HG02840 (cell line): ENCODE results near the gene ACBD3.

ENCODE experiments used
- ATAC-seq: cut with Tn5 transposase; IDR thresholded peaks from one replicate; pipeline ENCODE4 v1.9.1; 2021; ENCODE audit warnings: mild to moderate bottlenecking, moderate library complexity, moderate number of reproducible peaks; ENCODE audit not compliant: unreplicated experiment, low FRiP score

Gene ACBD3

GRCh38 chr1:226118357-226118756, 68.2 kb downstream of the ACBD3 start:
- no peak for ATAC-seq

DNA sequence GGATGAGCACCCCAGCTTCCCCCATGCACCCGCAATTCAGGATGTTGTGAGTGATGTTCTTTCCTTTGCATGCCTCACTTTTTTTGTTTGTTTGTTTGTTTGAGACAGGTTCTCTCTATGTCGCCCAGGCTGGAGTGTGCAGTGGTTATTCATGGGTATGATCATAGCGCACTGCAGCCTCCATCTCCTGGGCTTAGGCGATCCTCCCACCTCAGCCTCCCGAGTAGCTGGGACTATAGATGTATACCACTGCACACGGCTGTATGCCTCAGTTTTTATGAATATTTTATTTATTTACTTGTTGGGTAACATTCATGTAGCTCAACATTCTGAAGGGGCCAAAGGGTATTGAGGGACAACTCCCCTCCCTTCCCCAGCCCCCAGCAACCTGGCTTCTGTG, 69.2 kb downstream of the ACBD3 start:
- no peak for ATAC-seq

DNA sequence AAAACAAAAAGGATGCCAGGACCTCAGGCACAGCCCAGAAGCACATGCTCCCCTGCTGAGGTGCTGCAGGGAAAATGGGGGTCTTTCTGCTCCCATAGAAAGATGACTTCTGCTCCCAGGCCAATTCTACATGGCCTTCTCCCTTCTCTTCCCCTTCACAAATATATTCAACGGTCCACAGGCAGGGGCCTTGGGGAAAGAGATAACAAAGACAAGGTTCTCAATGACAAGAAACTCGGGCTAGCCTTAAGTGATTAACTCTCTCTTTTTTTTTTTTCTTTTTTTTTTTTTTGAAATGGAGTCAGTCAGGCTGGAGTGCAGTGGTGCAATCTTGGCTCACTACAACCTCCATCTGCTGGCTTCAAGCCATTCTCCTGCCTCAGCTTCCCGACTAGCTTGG, 69.9 kb downstream of the ACBD3 start:
- no peak for ATAC-seq

- no peak for ATAC-seq
Measured at GRCh38 chr1:226112626-226113025, 73.9 kb downstream of the ACBD3 start.

DNA sequence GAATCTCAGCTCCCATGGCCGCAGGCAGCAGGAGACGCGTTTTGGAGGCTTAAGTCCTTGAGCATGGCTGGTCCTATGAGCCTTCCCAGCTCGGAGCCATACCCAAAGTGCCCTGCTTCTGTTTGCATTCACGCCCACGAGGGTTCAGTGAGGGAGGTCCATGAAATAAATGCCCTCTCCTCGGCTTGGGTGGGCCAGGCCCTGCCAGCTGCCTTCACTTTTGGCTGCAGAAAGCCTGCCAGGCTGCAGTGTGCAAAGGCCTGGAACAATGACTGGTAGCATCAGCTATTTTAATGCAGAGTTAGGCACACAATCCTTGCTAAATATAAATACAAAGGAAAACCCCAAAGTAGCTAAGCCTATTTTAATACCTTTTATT, 74.7 kb downstream of the ACBD3 start:
- no peak for ATAC-seq

GRCh38 chr1:226111098-226111882, 75.3 kb downstream of the ACBD3 start:
- no peak for ATAC-seq

DNA sequence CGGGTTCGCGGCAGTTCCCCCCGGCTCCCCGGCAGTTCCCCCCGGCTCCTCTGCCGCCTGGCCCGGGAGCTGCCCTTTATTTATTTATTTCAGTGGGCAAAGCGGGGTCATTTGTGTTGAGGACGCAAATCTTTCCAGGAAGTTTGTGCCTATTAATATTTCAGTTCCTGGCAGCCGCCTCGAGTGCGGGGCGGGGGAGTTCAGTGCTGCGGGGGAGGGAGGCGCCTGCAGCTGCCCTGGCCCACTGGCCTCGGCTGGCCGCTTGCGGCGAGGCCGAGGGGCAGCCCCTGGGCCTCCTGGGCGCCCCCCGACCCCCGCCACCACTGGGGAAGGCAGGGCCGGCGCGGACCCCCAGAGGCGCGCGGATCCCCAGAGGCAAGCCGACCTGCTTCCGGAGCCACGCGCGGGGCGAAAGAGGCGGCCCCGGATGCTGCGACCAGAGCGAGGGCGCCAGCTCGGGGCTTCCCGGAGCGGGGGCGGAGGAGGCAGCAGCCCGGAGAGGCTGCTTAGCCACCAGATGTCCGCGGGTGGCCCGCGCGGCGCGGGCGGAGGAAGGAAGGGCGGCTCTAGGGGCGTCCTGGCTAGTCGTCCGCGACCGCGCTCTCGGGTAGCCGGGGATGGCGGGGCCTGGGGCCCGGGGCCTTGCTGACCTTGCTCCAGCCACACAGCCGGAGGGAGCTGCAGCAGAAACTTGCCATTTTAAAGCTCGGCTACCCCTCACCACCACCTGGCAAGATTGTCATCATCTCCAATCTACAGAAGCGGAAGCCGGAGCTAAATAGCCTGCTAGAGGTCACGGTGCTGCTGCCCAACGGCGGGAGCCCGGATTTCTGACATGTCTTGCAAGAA, 76.1 kb downstream of the ACBD3 start:
- ATAC-seq = peak; percentile 65

GRCh38 chr1:226109829-226110248, 76.7 kb downstream of the ACBD3 start:
- peak; percentile 66 for ATAC-seq

DNA sequence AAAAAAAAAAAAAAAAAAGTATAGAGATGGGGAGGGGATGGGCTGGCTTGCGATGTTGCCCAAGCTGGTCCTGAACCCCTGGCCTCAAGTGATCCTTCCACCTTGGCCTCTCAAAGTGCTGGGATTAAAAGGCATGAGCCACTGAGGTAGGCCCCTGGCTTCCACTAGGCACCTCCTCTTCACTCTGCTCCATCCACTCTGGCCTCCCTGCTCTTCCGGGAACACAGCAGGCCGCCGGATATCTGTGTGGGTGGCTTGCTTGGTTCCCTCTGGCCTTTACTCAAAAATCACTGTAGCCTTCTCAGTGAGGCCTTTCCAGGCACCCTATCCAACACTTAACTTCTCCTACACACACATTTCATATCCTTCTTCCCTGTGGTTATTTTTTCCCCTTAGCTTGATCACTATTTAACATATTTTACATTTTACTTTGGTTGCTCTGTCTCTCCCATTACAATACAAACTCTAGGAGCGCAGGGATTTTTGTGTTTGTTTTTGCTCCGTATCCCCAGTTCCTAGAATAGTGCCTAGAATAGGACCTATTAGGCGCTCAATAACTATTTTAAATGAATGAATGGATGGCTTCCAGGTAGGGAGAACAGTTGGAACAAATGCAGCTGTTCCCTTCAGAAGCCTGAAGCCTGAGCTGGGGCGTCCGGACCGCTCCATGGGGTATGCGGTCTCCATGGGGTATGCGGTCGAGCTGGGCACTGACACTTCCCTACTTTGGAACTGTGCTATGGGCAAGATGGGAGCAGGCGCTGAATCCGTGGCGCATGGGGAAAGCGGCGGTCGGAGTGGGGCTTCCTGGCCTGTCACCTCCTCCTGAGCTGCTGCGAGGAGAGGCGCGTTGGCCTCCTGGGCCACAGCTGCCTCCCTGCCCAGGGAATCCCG, 77.4 kb downstream of the ACBD3 start:
- peak; percentile 13 for ATAC-seq

DNA sequence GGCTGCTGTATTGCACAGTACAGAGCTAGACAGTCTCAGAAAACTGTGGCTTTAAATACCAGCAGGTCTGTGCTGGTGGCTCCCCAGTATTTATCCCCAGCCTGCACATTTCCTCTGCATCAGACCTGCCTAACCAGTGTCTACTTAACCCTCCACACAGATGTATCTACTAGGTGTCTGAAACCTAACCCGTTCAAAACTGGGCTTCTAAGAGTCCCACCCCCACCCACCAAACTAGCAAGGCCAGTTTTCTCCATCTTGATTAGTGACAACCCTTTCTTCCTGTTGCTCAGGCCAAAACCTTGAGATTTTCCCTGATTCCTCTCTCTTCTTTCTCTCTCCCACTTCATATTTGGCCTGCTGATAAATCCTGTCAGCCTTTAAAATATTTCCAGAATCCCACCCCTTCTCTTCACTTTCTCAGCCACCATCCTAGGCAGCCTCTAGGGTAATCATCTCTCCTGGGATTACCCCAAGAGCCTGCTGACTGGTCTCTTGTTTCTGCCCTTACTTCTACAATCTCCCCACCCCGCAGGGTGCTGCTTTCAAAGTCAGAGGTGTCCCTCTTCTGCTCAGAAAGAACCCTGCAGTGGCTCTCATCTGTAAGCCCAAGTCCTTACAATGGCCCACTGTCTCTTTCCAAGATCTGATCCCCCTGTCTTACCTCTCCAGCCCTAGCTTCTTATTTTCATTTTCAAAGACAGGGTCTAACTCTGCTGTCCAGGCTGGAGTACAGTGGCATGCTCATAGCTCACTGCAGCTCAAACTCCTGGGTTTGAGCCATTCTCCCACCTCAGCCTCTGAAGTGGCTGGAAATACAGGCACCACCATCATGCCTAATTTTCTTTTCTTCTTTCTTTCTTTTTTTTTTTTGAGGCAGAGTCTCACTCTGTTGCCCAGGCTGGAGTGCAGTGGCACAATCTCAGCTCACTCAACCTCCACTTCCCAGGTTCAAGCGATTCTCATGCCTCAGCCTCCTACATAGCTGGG, 78.8 kb downstream of the ACBD3 start:
- no peak for ATAC-seq

- ATAC-seq = no peak
Measured at GRCh38 chr1:226104671-226105121, 81.8 kb downstream of the ACBD3 start.

GRCh38 chr1:226100436-226101391, 85.8 kb downstream of the ACBD3 start:
- no peak for ATAC-seq

- ATAC-seq = no peak
Measured at GRCh38 chr1:226098870-226099835, 87.4 kb downstream of the ACBD3 start.

DNA sequence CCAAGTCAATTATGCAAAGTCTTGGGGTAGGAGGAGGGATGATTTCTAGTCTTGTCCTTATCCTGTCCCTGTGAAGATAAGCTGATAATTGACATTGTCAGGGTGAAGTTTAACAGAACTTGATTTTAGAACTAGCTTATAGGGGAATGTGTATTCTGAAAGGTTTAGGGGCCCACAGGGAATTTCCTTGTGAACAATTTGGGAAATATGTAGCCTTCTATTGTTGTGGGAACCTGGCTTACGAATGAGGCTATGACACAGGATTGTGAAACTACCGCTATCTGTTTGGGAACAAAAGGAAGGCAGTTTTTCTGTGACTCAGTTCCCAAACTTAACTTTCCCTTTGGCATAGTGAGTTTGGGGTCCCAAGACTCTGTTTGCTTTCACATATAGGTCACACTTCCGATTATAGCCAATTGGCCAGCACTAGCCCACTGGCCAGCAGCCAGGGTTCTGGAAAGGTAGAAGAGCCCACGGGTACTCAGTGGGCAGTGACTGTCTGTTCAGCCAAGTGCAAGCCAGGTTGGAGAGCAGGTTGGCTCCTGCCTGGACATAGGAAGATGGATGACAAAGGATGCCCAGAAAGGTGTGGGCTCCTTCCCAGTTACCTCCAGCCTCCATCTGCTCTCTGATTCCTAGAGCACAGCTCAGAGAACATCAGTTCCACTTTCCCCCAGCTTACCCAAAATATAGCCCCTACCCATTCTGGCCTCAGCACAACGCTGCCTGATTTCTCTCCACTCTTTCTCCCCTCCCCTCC, 88.5 kb downstream of the ACBD3 start:
- no peak for ATAC-seq

DNA sequence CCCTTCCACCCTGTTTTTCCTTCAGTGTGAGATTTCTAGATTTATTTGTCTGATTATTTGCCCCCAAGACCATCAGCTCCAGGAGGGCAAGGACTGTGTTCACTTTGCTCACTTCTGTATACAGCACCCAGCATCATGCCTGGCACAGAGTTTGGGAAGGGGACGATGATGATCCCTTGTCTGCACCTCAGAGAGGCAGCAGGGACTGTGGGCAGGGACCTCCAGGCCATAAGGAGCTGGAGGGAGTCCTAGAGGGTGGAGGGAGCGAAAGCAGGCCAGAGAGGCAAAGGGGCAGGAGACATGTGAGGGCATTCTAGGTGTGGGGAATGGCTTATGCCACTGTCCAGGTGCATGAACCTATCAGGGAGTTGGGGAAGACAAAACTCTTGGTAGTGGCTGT, 91.3 kb downstream of the ACBD3 start:
- no peak for ATAC-seq
